HG02852 (cell line): ENCODE results near the gene MLLT3.

Source experiments
- ATAC-seq: cut with Tn5 transposase; IDR thresholded peaks from one replicate; pipeline ENCODE4 v1.9.1; 2021; ENCODE audit warnings: mild to moderate bottlenecking, moderate library complexity; ENCODE audit not compliant: unreplicated experiment

Gene MLLT3

GRCh38 chr9:20524776-20525175 lies 97.5 kb downstream of the MLLT3 start:
- no peak for ATAC-seq

DNA sequence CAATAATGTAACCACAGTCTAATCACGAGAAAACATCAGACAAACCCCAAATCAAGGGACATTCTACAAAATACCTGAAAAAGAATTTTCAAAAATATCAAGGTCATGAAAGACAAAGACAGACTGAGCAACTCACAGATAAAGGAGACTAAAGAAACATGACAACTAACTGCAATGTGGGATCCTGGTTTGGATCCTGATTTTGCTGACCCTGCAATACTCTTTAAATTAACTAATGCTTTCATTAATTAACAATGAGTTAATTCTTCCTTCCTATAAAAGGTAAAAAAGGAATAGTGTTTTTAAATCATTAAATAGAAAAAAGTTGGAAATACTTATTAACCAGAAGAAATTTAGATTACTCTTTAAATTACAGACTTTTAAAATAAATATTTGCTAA lies 103.6 kb downstream of the MLLT3 start:
- ATAC-seq: no peak

GRCh38 chr9:20513126-20513913 lies 109.0 kb downstream of the MLLT3 start:
- ATAC-seq: no peak

GRCh38 chr9:20512636-20513035 lies 109.7 kb downstream of the MLLT3 start:
- no peak for ATAC-seq

DNA sequence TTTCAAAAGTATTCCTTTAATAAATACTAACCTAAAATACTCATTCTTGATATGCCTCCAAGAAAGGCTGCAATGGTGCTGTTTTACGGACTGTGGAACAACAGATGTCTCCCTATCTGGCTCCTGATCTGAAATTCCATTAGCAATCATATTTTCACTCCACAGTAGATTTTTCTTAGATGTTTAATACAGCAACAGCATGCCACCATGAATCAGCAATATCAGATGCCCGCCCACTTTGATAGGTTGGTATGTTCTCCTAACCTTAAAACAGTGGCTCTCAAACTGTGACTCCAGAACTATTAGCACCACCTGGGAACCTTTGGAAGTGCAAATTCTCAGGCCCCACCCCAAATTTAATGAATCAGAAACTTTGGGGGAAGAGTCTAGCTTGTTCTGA lies 110.2 kb downstream of the MLLT3 start:
- no peak for ATAC-seq

DNA sequence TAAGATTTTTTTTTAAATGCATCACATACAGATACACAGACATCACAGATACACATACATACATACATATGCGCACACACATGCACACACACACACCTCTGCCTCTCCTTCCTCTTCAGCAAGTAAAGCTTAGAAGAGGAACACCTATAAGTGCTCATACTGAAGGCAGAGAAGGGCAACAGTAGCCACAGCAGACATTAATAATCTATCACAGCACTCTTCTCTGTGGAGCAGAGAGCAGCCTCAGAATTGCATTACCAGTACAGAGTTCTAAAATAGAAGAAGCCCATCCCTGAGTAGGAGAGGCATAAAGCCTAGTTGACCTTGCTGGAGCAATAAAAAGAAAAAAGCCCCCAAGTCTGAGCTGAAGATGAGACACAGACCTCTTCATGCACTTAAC lies 110.6 kb downstream of the MLLT3 start:
- no peak for ATAC-seq

GRCh38 chr9:20509466-20509865 lies 112.8 kb downstream of the MLLT3 start:
- no peak for ATAC-seq

DNA sequence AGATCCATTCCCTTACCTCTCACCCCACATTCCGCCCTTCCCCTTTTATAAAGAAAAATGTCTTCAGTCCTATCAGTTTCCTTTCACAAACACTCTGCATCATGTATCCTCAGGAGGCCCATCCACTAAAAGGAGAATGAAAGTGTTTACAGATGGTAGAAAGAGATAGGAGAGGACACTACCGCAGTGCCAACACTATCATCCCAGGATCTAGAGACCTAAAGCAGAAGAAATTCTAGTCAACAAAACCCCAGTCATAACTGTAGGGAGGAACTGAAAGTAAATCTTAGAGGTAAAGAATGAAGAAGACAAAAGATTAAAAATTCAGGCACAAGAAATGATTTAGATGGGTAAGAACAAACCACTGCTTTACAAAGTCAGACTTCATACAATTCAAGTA lies 114.1 kb downstream of the MLLT3 start:
- ATAC-seq: peak; percentile 82

GRCh38 chr9:20507431-20507830 lies 114.9 kb downstream of the MLLT3 start:
- no peak for ATAC-seq

DNA sequence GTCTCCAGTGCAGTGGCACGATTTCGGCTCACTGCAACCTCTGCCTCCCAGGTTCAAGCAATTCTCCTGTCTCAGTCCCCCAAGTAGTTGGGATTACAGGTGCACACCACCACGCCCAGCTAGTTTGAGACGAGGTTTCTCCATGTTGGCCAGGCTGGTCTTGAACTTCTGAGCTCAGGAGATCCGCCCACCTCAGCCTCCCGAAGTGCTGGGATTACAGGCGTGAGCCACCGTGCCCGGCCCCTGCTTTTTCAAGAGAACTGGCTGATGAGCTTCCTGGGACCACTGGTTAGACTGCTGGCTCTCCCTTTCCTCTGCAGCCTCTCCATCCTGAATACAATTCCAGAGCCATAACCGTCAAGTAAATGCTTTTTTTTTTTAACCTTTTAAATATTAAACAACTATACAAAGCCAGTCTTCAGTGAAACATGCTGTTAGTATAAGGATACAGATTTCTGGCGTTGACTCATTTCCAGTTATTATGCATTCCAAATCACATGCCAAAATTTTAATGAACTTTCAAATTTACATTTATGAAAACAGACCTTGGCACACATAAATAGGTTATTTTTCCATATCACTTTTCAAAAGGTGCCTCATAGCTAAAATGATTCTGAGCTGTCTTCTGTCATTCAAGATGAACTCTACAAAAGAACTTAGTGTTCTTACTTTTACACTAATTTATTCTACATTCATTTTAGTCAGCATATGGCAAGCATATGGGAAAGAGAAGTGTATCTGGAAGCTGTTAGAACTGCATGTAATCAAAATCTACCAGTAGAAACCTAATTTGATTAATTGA lies 116.0 kb downstream of the MLLT3 start:
- ATAC-seq: no peak

DNA sequence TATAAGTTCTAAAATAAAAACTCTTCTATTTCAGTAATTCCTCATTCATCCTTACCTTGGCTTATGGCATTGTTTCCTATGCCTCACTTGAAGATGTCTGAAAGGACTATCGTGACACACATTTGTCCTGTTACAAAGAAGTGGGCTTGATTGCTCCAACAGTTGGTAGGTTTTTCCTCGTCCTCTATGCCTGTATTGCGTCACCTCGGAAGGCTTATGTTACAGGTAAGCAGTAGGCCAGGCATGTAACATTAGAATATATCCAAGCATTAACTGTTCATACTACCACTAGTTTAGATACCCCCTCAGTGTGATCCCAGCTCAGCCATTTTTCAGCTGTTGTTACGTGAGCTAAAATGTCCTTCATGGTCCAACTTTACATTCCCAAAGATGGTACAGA lies 116.7 kb downstream of the MLLT3 start:
- no peak for ATAC-seq

DNA sequence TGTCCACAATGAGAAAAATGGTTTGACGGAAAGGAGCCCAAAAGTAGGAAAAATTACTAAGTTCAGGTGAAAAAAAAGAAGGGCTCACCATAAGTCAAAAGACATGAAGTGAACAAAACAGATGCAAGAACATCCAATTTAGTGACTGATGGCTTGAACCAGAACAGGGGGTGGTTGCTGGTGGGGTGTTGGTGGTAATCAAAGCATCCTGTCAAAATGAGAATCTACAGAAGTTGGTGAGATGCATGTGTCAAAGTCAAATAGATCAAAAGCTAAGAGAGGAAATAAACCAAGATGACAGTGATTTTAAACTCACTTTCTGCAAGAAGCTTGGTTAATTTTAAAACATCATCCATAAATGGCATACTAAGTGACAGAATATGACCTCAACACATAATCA lies 117.4 kb downstream of the MLLT3 start:
- no peak for ATAC-seq

GRCh38 chr9:20500101-20500500 lies 122.2 kb downstream of the MLLT3 start:
- no peak for ATAC-seq

DNA sequence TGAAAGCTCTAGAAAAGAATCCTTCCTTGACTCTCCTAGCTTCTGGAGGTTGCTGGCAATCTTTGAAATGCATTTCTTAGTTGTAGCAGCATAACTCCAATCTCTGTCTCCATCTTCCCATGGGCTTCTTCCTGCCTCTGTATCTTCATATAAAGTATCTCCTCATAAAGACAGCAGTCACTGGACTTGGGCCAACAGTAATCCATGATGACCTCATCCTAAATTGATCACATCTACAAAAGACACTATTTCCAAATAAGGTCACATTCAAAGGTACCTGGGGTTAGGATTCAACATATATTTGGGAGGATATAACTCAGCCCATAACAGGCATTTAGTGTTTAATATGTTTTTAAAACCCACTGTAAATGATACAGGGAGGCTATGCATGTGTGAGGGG lies 123.3 kb downstream of the MLLT3 start:
- no peak for ATAC-seq

- ATAC-seq: no peak
Observed at GRCh38 chr9:20496328-20496727, 126.0 kb downstream of the MLLT3 start.

- ATAC-seq: no peak
Observed at GRCh38 chr9:20495098-20495497, 127.2 kb downstream of the MLLT3 start.

DNA sequence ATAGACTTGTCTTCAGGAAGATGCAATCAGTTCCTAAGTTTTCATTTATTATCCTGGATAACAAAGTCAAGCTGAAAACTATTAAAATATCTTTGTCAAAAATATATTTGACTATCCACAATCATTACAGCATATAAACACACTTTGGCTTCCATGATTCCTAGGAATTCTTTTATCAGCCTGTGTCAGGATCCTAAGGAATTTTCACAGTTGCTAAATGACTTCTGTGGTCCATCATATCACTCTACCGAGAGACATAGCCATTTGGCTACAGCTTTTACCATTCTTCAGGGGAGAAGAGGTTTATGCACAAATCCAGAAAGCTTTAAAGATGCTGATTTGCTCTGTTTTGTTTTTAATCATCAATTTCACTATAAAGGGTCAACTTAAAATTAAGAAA lies 128.3 kb downstream of the MLLT3 start:
- no peak for ATAC-seq

- no peak for ATAC-seq
Observed at GRCh38 chr9:20492772-20493171, 129.5 kb downstream of the MLLT3 start.

- ATAC-seq: no peak
Observed at GRCh38 chr9:20491612-20492011, 130.7 kb downstream of the MLLT3 start.

DNA sequence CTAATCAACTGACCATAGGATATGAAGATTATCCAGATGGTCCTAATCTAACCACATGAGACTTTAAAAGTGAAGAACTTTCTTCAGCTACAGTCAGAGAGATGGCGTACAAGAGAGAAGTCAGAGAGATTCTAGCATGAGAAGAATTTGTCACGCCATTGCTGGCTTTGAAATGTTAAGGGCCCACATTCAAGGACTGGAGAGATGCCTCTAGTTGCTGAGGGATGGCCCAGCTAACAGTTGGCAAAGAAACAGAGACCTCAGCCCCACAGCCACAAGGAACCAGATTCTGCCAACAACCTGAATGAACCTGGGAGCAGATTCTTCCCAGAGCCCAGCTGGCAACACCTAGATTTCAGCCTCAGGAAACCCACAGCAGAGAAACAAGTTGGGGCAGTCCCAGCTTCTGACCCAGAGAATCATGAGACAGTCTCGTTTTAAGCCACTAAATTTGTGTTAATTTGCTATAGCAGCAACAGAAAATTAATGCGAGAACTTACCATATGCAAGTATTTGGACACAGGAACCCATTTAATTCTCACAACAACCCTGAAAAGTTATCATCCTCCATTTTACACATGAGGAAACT lies 132.0 kb downstream of the MLLT3 start:
- peak; percentile 70 for ATAC-seq

DNA sequence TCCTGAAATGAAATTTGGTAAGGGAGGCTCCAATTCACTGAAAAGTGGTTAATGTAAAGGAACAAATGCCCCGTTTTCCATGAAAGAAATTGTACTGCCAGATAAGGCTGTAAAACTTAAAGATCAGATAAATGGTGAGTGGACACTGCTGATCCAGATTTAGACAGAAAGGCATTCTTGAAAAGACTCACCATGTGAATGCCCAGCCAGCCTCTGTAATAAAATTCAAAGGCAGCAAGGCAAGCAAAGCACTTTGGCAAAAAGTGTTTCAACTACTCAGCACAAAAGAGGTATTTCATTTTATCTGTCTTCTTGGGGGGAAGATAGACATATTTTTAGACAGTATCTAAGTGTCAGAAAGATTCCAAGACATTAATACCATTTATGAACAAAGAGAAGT lies 133.6 kb downstream of the MLLT3 start:
- no peak for ATAC-seq

GRCh38 chr9:20486552-20486951 lies 135.7 kb downstream of the MLLT3 start:
- no peak for ATAC-seq
